ENCODE measurements around the gene EPB41L1. TPM values are rescaled to one million over a fixed set of nuclear protein-coding genes. Genes with fewer than 3 reads are reported as not detected.

EPB41L1 gene
- total RNA-seq, 1 experiment from 2014 or later, result 8.6 TPM

- H3K27ac ChIP-seq (ENCODE audit: low read length), result no peak overlapping the region
- ChIA-PET CTCF (no interaction called here), POLR2A (no interaction called here)
- no peaks in the 10 kb centered on the region for H3K36me3 ChIP-seq (ENCODE audit: control insufficient read depth, insufficient read depth, low read length)
- in situ Hi-C loops (cut with HindIII; ENCODE audit: low pct_unique_long_range_greater_than_20kb, low sequenced_read_pairs), result no loop called here
- DNase-seq (ENCODE audit: low read depth, low spot score), result no peak
- intact Hi-C loops (cut with micrococcal nuclease; ENCODE audit: unreplicated experiment), result no loop called here
- no peaks in the 10 kb centered on the region; the same call in 1 of the 2 replicates for H3K4me1 ChIP-seq (ENCODE audit: control insufficient read depth, insufficient read depth, low read length)
- no peaks in the 10 kb centered on the region for H3K9me3 ChIP-seq (ENCODE audit: control insufficient read depth, insufficient read depth, low read depth, low read length)
- TF ChIP-seq CTCF (IDR thresholded peaks at IDR 0.05), result no peak
- TF ChIP-seq TCF7L2 (IDR thresholded peaks at IDR 0.05; ENCODE audit: low read depth, low read length), result no peak
- TF ChIP-seq SIN3A (IDR thresholded peaks at IDR 0.05; ENCODE audit: borderline replicate concordance, insufficient read depth, low read depth, low read length), result no peak
- no peak for TF ChIP-seq POLR2AphosphoS5 (IDR thresholded peaks at IDR 0.05; ENCODE audit: low read depth, low read length)
- TF ChIP-seq, protein P1, sequence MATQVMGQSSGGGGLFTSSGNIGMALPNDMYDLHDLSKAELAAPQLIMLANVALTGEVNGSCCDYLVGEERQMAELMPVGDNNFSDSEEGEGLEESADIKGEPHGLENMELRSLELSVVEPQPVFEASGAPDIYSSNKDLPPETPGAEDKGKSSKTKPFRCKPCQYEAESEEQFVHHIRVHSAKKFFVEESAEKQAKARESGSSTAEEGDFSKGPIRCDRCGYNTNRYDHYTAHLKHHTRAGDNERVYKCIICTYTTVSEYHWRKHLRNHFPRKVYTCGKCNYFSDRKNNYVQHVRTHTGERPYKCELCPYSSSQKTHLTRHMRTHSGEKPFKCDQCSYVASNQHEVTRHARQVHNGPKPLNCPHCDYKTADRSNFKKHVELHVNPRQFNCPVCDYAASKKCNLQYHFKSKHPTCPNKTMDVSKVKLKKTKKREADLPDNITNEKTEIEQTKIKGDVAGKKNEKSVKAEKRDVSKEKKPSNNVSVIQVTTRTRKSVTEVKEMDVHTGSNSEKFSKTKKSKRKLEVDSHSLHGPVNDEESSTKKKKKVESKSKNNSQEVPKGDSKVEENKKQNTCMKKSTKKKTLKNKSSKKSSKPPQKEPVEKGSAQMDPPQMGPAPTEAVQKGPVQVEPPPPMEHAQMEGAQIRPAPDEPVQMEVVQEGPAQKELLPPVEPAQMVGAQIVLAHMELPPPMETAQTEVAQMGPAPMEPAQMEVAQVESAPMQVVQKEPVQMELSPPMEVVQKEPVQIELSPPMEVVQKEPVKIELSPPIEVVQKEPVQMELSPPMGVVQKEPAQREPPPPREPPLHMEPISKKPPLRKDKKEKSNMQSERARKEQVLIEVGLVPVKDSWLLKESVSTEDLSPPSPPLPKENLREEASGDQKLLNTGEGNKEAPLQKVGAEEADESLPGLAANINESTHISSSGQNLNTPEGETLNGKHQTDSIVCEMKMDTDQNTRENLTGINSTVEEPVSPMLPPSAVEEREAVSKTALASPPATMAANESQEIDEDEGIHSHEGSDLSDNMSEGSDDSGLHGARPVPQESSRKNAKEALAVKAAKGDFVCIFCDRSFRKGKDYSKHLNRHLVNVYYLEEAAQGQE (IDR thresholded peaks at IDR 0.05; ENCODE audit: insufficient read depth in 1 of 2, low read depth in 2 of 2, low read length in 1 of 2), result no peak
- ATAC-seq, result no peak
- H3K4me3 ChIP-seq (ENCODE audit: low read depth in 2 of 2, low read length in 2 of 2), result no peak overlapping the region
- BruUV-seq (replicated peaks), result no TSS peak
- H3K27me3 ChIP-seq (ENCODE audit: control insufficient read depth, insufficient read depth, low read length), result no peaks in the 10 kb centered on the region; the same call in 1 of the 2 replicates
These were observed 5.5 kb upstream of the EPB41L1 start for GRCh38 chr20:36149012-36149411.

- H3K27me3 ChIP-seq (ENCODE audit: control insufficient read depth, insufficient read depth, low read length), result no peaks in the 10 kb centered on the region; the same call in 1 of the 2 replicates
- no peaks in the 10 kb centered on the region for H3K9me3 ChIP-seq (ENCODE audit: control insufficient read depth, insufficient read depth, low read depth, low read length)
- TF ChIP-seq, protein P1 (IDR thresholded peaks at IDR 0.05; ENCODE audit: insufficient read depth in 1 of 2, low read depth in 2 of 2, low read length in 1 of 2), result no peak
- TF ChIP-seq TCF7L2 (IDR thresholded peaks at IDR 0.05; ENCODE audit: low read depth, low read length) (no peak), CTCF (IDR thresholded peaks at IDR 0.05) (no peak), SIN3A (IDR thresholded peaks at IDR 0.05; ENCODE audit: borderline replicate concordance, insufficient read depth, low read depth, low read length) (no peak), POLR2AphosphoS5 (IDR thresholded peaks at IDR 0.05; ENCODE audit: low read depth, low read length) (no peak)
- ChIA-PET CTCF (no interaction called here), POLR2A (no interaction called here)
- intact Hi-C loops (cut with micrococcal nuclease; ENCODE audit: unreplicated experiment) (no loop called here), in situ Hi-C loops (cut with HindIII; ENCODE audit: low pct_unique_long_range_greater_than_20kb, low sequenced_read_pairs) (no loop called here)
- ATAC-seq (no peak), DNase-seq (ENCODE audit: low read depth, low spot score) (no peak)
- H3K4me1 ChIP-seq (ENCODE audit: control insufficient read depth, insufficient read depth, low read length), result no peaks in the 10 kb centered on the region; the same call in 1 of the 2 replicates
- no peak overlapping the region for H3K4me3 ChIP-seq (ENCODE audit: low read depth in 2 of 2, low read length in 2 of 2)
- H3K27ac ChIP-seq (ENCODE audit: low read length), result no peak overlapping the region
- H3K36me3 ChIP-seq (ENCODE audit: control insufficient read depth, insufficient read depth, low read length), result no peaks in the 10 kb centered on the region
- no TSS peak for BruUV-seq (replicated peaks)
These were observed 5.1 kb upstream of the EPB41L1 start for GRCh38 chr20:36149469-36149868.

Measured in Panc1 (cell line).